Lower leg skin (tissue), 3 donors: ENCODE data around the gene CFAP54.

Source experiments
- CTCF ChIP-seq, 3 donors: fragments of 450-650 bp; IDR thresholded peaks; one replicate each; pipeline ENCODE4 v1.5.1; 2016; ENCODE audit warnings: antibody characterized with exemption in 3 of 3, mild to moderate bottlenecking in 3 of 3, moderate library complexity in 2 of 3
- POLR2A ChIP-seq, 2 donors: fragments of 450-650 bp; IDR thresholded peaks; one replicate each; pipeline ENCODE4 v1.6.1; 2016 to 2017; ENCODE audit warnings: antibody characterized with exemption in 2 of 2, mild to moderate bottlenecking in 1 of 2, moderate library complexity in 1 of 2

- TF ChIP-seq POLR2A (IDR thresholded peaks at IDR 0.05) (no peak), CTCF (IDR thresholded peaks at IDR 0.05) (no peak)
Measured at GRCh38 chr12:96810057-96810456, 320.7 kb downstream of the CFAP54 start.
